OCI-LY1 (cell line): ENCODE results near the gene NADK.

Source experiments
- H2AFZ ChIP-seq: fragments of 200-600 bp; sonication (generic), shearing (Covaris generic); 2 replicates; pipeline ENCODE4 v1.6.0; 2014; ENCODE audit warnings: antibody characterized with exemption, mild to moderate bottlenecking, low read length
- H3F3A ChIP-seq: fragments of 200-600 bp; sonication (generic), shearing (Covaris generic); 2 replicates; pipeline ENCODE4 v1.6.0; 2014; ENCODE audit warnings: mild to moderate bottlenecking, antibody characterized with exemption, low read length, moderate library complexity; ENCODE audit not compliant: insufficient read depth
- H3K27ac ChIP-seq: fragments of 200-600 bp; sonication (generic); 2 replicates; pipeline ENCODE4 v1.5.1; 2014; ENCODE audit warnings: low read length, mixed run types, mild to moderate bottlenecking, low read depth; ENCODE audit not compliant: poor library complexity, severe bottlenecking
- H3K27me3 ChIP-seq: fragments of 200-600 bp; sonication (generic); 2 replicates; pipeline ENCODE4 v1.6.0; 2014; ENCODE audit warnings: antibody characterized with exemption, mild to moderate bottlenecking, low read length, moderate library complexity; ENCODE audit not compliant: insufficient read depth
- H3K36me3 ChIP-seq: fragments of 200-600 bp; sonication (generic); 2 replicates; pipeline ENCODE4 v1.6.1; 2014; ENCODE audit warnings: mild to moderate bottlenecking, antibody characterized with exemption, low read length, moderate library complexity, mixed read lengths; ENCODE audit not compliant: insufficient read depth
- H3K4me1 ChIP-seq: fragments of 200-600 bp; sonication (generic); 2 replicates; pipeline ENCODE4 v1.5.1; 2014; ENCODE audit warnings: mild to moderate bottlenecking, low read length, moderate library complexity; ENCODE audit not compliant: insufficient read depth, severe bottlenecking
- H3K4me2 ChIP-seq: fragments of 200-600 bp; sonication (generic), shearing (Covaris generic); 2 replicates; pipeline ENCODE4 v1.6.1; 2014; ENCODE audit warnings: low read length
- H3K4me3 ChIP-seq: fragments of 200-600 bp; sonication (generic); 2 replicates; pipeline ENCODE4 v1.5.1; 2014; ENCODE audit warnings: low read length, low read depth, mild to moderate bottlenecking, mixed read lengths; ENCODE audit not compliant: poor library complexity, severe bottlenecking
- H3K79me2 ChIP-seq: fragments of 200-600 bp; shearing (Covaris generic); 2 replicates; pipeline ENCODE4 v1.6.1; 2016; ENCODE audit warnings: mixed run types, low read length, mixed read lengths; ENCODE audit not compliant: insufficient read depth
- H3K9ac ChIP-seq: fragments of 200-600 bp; sonication (generic), shearing (Covaris generic); 2 replicates; pipeline ENCODE4 v1.6.1; 2014; ENCODE audit warnings: mild to moderate bottlenecking, low read length, mixed read lengths
- H3K9me2 ChIP-seq: fragments of 200-600 bp; sonication (generic), shearing (Covaris generic); 2 replicates; pipeline ENCODE4 v1.6.1; 2014; ENCODE audit warnings: low read depth, mild to moderate bottlenecking, low read length, mixed read lengths
- H3K9me3 ChIP-seq: fragments of 200-600 bp; shearing (Covaris generic); 2 replicates; pipeline ENCODE4 v1.6.1; 2014; ENCODE audit warnings: low read length, mixed read lengths
- H4K20me1 ChIP-seq: fragments of 200-600 bp; sonication (generic), shearing (Covaris generic); 2 replicates; pipeline ENCODE4 v1.6.0; 2016; ENCODE audit warnings: mild to moderate bottlenecking, low read length; ENCODE audit not compliant: insufficient read depth
- CTCF ChIP-seq: fragments of 200-600 bp; sonication (generic), shearing (Covaris generic); IDR thresholded peaks from 2 replicates; pipeline ENCODE4 v1.5.1; 2017; ENCODE audit warnings: mild to moderate bottlenecking, antibody characterized with exemption, low read length, moderate library complexity, mixed read lengths
- EZH2 ChIP-seq: fragments of 200-600 bp; sonication (generic), shearing (Covaris generic); IDR thresholded peaks from 2 replicates; pipeline ENCODE4 v1.8.0; 2017; ENCODE audit warnings: borderline replicate concordance, mixed run types, mild to moderate bottlenecking, antibody characterized with exemption, low read length, moderate library complexity, mixed read lengths

NADK gene

GRCh38 chr1:1825217-1825616 lies 46.9 kb upstream of the NADK start:
- Histone ChIP-seq H3K79me2 (peaks cover 57% of the 10 kb centered on the region), H3K27ac (peak overlapping the region; percentile 82), H4K20me1 (no peaks in the 10 kb centered on the region), H3K4me3 (no peak overlapping the region), H3K9me3 (no peaks in the 10 kb centered on the region), H3K27me3 (no peaks in the 10 kb centered on the region), H3K4me2 (no peak overlapping the region), H3K9me2 (no peaks in the 10 kb centered on the region), H3K36me3 (peaks cover 88% of the 10 kb centered on the region), H2AFZ (no peak overlapping the region), H3K4me1 (peaks cover 77% of the 10 kb centered on the region), H3F3A (no peaks in the 10 kb centered on the region), H3K9ac (no peak overlapping the region)
- TF ChIP-seq CTCF (no peak), EZH2 (no peak)

GRCh38 chr1:1819762-1820161 lies 41.5 kb upstream of the NADK start:
- Histone ChIP-seq H3K4me2 (no peak overlapping the region), H3K79me2 (peaks cover 17% of the 10 kb centered on the region; the same call in 1 of the 2 replicates), H3K9me3 (no peaks in the 10 kb centered on the region), H3K9me2 (no peaks in the 10 kb centered on the region), H3K9ac (no peak overlapping the region), H3K4me3 (no peak overlapping the region), H3K27me3 (no peaks in the 10 kb centered on the region), H3K27ac (no peak overlapping the region), H3K36me3 (peaks cover 86% of the 10 kb centered on the region), H3F3A (no peaks in the 10 kb centered on the region; the same call in 1 of the 2 replicates), H2AFZ (no peak overlapping the region), H3K4me1 (peaks cover 40% of the 10 kb centered on the region), H4K20me1 (no peaks in the 10 kb centered on the region)
- TF ChIP-seq CTCF: no peak
- no peak for TF ChIP-seq EZH2

- no peaks in the 10 kb centered on the region for H4K20me1 ChIP-seq
- TF ChIP-seq CTCF: no peak
- TF ChIP-seq EZH2: no peak
Observed at GRCh38 chr1:1817221-1817620, 39.0 kb upstream of the NADK start.

More at GRCh38 chr1:1817221-1817620, 39.0 kb upstream of the NADK start:
- H3K9ac ChIP-seq: no peak overlapping the region
- H3K4me1 ChIP-seq: peaks cover 14% of the 10 kb centered on the region
- H3K27me3 ChIP-seq: no peaks in the 10 kb centered on the region
- H3K4me2 ChIP-seq: no peak overlapping the region
- 0 out of 2 replicates have a peak, but pooled peaks cover 8% of the 10 kb centered on the region for H3K79me2 ChIP-seq
- H2AFZ ChIP-seq: no peak overlapping the region
- no peaks in the 10 kb centered on the region for H3K9me3 ChIP-seq
- peaks cover 86% of the 10 kb centered on the region for H3K36me3 ChIP-seq
- no peaks in the 10 kb centered on the region; the same call in 1 of the 2 replicates for H3F3A ChIP-seq
- H3K9me2 ChIP-seq: no peaks in the 10 kb centered on the region
- H3K4me3 ChIP-seq: no peak overlapping the region
- peak overlapping the region; percentile 60 for H3K27ac ChIP-seq
